ENCODE measurements around the gene KHDC4. TPM values are rescaled to one million over a fixed set of nuclear protein-coding genes. Genes with fewer than 3 reads are reported as not detected.

The KHDC4 gene
- total RNA-seq, 1 donor from 2014 or later: 48.2 TPM

DNA sequence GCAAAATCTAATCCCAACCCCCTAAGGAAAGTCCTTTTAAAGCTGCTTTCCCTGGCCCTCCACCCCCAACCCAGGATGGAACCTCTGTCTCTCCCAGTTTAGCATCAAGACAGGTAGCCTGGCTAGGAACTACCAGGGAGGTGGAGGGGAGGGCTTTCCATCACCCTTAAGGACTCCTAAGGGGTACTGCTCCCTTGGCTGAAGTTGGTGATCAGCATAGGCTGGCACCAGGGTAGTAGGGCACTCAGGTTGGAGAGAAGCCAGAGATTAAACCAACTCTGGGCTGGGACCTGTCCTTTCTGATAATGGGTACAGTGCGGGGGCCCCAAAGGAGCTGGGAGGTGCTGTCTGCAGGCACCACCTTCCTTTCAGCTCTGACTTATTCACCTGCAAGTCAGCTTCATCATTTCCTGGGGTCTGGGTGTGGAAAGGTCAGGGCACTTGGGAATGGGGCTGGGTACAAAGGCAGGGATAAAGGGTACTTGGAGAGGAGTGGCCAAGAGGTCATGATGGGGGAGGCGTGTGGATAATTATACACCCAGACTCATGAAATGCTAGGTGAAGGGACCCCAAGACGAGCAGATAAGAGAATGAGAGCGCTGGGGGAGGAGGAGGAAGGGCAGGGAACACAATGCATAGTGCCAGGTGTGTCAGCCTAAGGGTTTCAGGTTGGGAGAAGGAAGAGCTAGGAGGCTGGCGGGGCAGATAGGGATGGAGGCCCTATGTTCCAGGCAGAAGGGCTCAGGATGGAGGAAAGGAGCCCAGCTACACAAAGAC lies 42.9 kb upstream of the KHDC4 start:
- Mint-ChIP-seq H3K4me3 (ENCODE audit: unreplicated experiment) (peak overlapping the region; percentile 95), H3K36me3 (ENCODE audit: low read depth, unreplicated experiment) (peaks cover 9% of the 10 kb centered on the region), H3K27ac (ENCODE audit: unreplicated experiment) (peak overlapping the region; percentile 86), H3K9me3 (ENCODE audit: unreplicated experiment) (no peaks in the 10 kb centered on the region), H3K4me1 (ENCODE audit: low read depth, unreplicated experiment) (peaks cover 54% of the 10 kb centered on the region), H3K27me3 (ENCODE audit: low read depth, unreplicated experiment) (no peaks in the 10 kb centered on the region)
- H3K9ac ChIP-seq (ENCODE audit: low read length): peak overlapping the region; percentile 94
- peak overlapping the region; percentile 93 for H3K27ac ChIP-seq (ENCODE audit: low read depth, low read length)
- TF ChIP-seq EZH2 (IDR thresholded peaks at IDR 0.05; ENCODE audit: insufficient read depth, low read length) (no peak), CTCF (IDR thresholded peaks at IDR 0.05; ENCODE audit: insufficient read depth, low read depth, low read length) (no peak)
- H4K20me1 ChIP-seq (ENCODE audit: insufficient read depth, low read length): peaks cover 55% of the 10 kb centered on the region
- H3K36me3 ChIP-seq (ENCODE audit: insufficient read depth, low read length): no peaks in the 10 kb centered on the region
- no peaks in the 10 kb centered on the region for H3K27me3 ChIP-seq (ENCODE audit: insufficient read depth, low read length)
- FAIRE-seq (no peak), DNase-seq (ENCODE audit: low read depth) (no peak)
- peaks cover 72% of the 10 kb centered on the region for H3K4me1 ChIP-seq (ENCODE audit: insufficient read depth, low read length)
- H2AFZ ChIP-seq (ENCODE audit: low read depth, low read length): no peak overlapping the region
- H3K9me3 ChIP-seq (ENCODE audit: insufficient read depth, low read depth, low read length): no peaks in the 10 kb centered on the region
- H3K4me2 ChIP-seq (ENCODE audit: low read length): peak overlapping the region; percentile 96
- H3K79me2 ChIP-seq (ENCODE audit: insufficient read depth, low read length): peaks cover 97% of the 10 kb centered on the region
- H3K4me3 ChIP-seq (ENCODE audit: insufficient read depth, low read depth, low read length): peak overlapping the region; percentile 81

GRCh38 chr1:155976062-155976912 lies 42.1 kb upstream of the KHDC4 start:
- no peaks in the 10 kb centered on the region for H3K9me3 Mint-ChIP-seq (ENCODE audit: unreplicated experiment)
- FAIRE-seq (no peak), DNase-seq (ENCODE audit: low read depth) (peak; percentile 56)
- TF ChIP-seq CTCF (IDR thresholded peaks at IDR 0.05; ENCODE audit: insufficient read depth, low read depth, low read length) (no peak), EZH2 (IDR thresholded peaks at IDR 0.05; ENCODE audit: insufficient read depth, low read length) (no peak)
- no peaks in the 10 kb centered on the region for H3K36me3 ChIP-seq (ENCODE audit: insufficient read depth, low read length)
- peak overlapping the region; percentile 96 for H3K4me2 ChIP-seq (ENCODE audit: low read length)
- H4K20me1 ChIP-seq (ENCODE audit: insufficient read depth, low read length): peaks cover 61% of the 10 kb centered on the region
- peak overlapping the region; percentile 95 for H3K4me3 Mint-ChIP-seq (ENCODE audit: unreplicated experiment)
- peaks cover 48% of the 10 kb centered on the region for H3K4me1 Mint-ChIP-seq (ENCODE audit: low read depth, unreplicated experiment)
- H3K4me1 ChIP-seq (ENCODE audit: insufficient read depth, low read length): peaks cover 66% of the 10 kb centered on the region
- peak overlapping the region; percentile 93 for H3K27ac ChIP-seq (ENCODE audit: low read depth, low read length)
- H3K9me3 ChIP-seq (ENCODE audit: insufficient read depth, low read depth, low read length): no peaks in the 10 kb centered on the region
- H3K4me3 ChIP-seq (ENCODE audit: insufficient read depth, low read depth, low read length): peak overlapping the region; percentile 81
- H3K9ac ChIP-seq (ENCODE audit: low read length): peak overlapping the region; percentile 94
- peaks cover 97% of the 10 kb centered on the region for H3K79me2 ChIP-seq (ENCODE audit: insufficient read depth, low read length)
- no peaks in the 10 kb centered on the region for H3K27me3 Mint-ChIP-seq (ENCODE audit: low read depth, unreplicated experiment)
- H3K36me3 Mint-ChIP-seq (ENCODE audit: low read depth, unreplicated experiment): peaks cover 5% of the 10 kb centered on the region
- H2AFZ ChIP-seq (ENCODE audit: low read depth, low read length): no peak overlapping the region
- H3K27me3 ChIP-seq (ENCODE audit: insufficient read depth, low read length): no peaks in the 10 kb centered on the region
- peak overlapping the region; percentile 83 for H3K27ac Mint-ChIP-seq (ENCODE audit: unreplicated experiment)
